Non-pigmented ciliary epithelial cell (primary cell): ENCODE measurements around the gene AADACL4.
A peak's percentile ranks its signal among the peaks of the same experiment; 100 is the strongest.
"Not testable (repeated sequence)": the region's sequence is repeated elsewhere in the genome, so short reads cannot be mapped to it uniquely, and the experiment has no call there.

Experiments used
- DNase-seq: peaks from one replicate; pipeline ENCODE4 v3.0.0-alpha.2; 2010; ENCODE audit warnings: low read depth

Gene AADACL4

GRCh38 chr1:12658531-12659453 lies 14.9 kb downstream of the AADACL4 start:
- peak; percentile 31 for DNase-seq

GRCh38 chr1:12661606-12662219 lies 17.8 kb downstream of the AADACL4 start:
- DNase-seq, result no peak

- DNase-seq, result no peak
Observed at GRCh38 chr1:12662556-12662955, 18.7 kb downstream of the AADACL4 start.

DNA sequence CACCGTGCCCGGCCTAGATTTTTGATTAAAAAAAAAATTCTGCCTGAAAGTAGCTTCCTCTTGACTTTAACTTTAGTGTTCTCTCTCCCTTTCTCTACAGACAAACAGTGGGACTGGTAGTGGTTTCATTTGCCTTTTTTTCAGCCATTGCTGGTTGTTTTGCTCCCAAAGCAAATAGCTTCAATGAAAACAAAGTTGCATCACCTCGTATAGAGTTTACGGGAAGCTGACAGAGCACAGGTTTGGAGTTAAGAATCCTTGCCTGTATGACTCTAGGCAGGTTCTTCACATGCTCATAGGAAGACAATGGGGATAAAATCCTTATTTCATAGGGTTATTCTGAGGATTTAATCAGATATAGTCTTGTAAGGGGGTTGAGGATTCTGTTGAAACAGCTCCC lies 21.6 kb downstream of the AADACL4 start:
- no peak for DNase-seq

DNA sequence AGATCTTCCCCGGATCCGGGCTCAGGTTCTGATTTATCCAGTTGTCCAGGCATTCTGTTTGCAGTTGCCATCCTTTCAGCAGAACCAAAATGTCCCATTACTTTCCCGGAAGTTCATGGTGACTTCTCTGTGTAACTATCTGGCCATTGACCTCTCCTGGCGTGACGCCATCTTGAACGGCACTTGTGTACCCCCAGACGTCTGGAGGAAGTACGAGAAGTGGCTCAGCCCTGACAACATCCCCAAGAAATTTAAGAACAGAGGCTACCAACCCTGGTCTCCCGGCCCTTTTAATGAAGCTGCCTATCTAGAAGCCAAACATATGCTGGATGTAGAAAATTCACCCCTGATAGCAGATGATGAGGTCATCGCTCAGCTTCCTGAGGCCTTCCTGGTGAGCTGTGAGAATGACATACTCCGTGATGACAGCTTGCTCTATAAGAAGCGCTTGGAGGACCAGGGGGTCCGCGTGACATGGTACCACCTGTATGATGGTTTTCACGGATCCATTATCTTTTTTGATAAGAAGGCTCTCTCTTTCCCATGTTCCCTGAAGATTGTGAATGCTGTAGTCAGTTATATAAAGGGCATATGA lies 22.4 kb downstream of the AADACL4 start:
- no peak for DNase-seq

- DNase-seq, result no peak
Observed at GRCh38 chr1:12669529-12670068, 25.7 kb downstream of the AADACL4 start.

- DNase-seq, result no peak
Observed at GRCh38 chr1:12674358-12674757, 30.5 kb downstream of the AADACL4 start.

- DNase-seq, result not testable (repeated sequence)
Observed at GRCh38 chr1:12676122-12676521, 32.2 kb downstream of the AADACL4 start.

- DNase-seq, result no peak
Observed at GRCh38 chr1:12677565-12677964, 33.7 kb downstream of the AADACL4 start.

GRCh38 chr1:12678350-12678749 lies 34.5 kb downstream of the AADACL4 start:
- DNase-seq, result no peak

- no peak for DNase-seq
Observed at GRCh38 chr1:12678820-12679219, 34.9 kb downstream of the AADACL4 start.

GRCh38 chr1:12690156-12690555 lies 46.3 kb downstream of the AADACL4 start:
- DNase-seq, result no peak

- no peak for DNase-seq
Observed at GRCh38 chr1:12692967-12693782, 49.3 kb downstream of the AADACL4 start.

- no peak for DNase-seq
Observed at GRCh38 chr1:12696658-12697057, 52.8 kb downstream of the AADACL4 start.

- DNase-seq, result no peak
Observed at GRCh38 chr1:12697397-12697796, 53.5 kb downstream of the AADACL4 start.

GRCh38 chr1:12703821-12704451 lies 60.1 kb downstream of the AADACL4 start:
- no peak for DNase-seq

DNA sequence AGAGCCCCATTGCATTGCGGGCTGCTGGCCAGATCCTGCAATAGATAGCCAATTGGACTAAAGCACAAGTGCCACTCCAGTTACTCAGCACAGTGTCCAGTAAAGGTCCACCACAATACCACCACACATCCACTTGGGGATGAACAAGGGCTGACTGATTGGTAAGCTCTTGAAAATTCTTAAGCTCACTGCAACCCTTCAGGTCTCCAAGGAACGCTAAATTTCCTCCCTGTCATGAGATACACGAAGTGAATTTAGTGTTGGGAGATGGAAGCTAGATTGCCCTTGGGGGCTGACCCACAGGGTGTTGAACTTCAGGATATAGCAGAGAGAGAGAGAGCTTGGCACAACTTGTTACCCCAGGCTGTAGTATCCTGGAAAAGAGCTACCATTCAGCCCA lies 62.2 kb downstream of the AADACL4 start:
- DNase-seq, result no peak

- DNase-seq, result no peak
Observed at GRCh38 chr1:12708396-12709090, 64.7 kb downstream of the AADACL4 start.

DNA sequence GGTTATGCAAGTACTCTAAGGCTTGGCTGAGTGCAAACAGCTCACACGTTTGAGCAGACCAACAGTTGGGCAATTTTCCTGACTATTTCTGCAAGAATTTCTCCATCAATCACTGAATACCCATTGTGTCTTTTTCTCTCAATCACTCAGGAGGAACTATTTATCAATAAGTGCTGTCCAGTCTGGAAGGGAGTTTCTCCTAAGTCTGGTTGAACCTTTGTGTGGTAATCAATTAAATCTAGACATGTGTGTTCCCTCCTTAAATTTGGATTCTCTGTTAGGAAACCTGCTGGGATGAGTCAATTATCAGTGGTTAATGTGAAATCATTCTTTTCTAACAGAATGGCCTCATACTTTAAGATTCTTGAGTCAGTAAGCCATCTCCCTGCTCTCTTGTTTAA lies 65.2 kb downstream of the AADACL4 start:
- no peak for DNase-seq

- DNase-seq, result no peak
Observed at GRCh38 chr1:12709696-12710095, 65.8 kb downstream of the AADACL4 start.

- DNase-seq, result no peak
Observed at GRCh38 chr1:12711536-12711935, 67.7 kb downstream of the AADACL4 start.
